Measurements from ENCODE around the gene CDHR3.
A peak's percentile ranks its signal among the peaks of the same experiment; 100 is the strongest.

The CDHR3 gene

DNA sequence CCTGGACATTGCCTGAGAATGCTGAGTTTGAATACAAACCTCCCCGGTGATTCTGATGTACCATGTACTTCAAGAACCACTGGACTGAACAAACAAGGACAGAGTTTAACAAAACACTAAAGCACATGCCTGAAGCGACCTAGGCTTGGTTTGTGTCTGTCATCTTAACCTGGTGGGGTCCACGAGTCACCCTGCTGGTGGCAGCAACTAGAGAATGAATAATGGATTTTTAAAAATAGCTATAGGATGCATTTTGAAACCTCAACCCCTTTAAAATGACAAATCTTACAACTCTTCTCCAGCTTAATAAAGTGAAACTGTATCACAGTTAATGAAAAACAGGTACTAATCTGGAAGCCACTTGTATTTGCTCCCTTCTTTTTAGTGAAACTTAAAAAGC, 25.2 kb downstream of the CDHR3 start:
- no peak overlapping the region for H3K4me3 ChIP-seq (ENCODE audit: low read length)
- H2AK5ac ChIP-seq (ENCODE audit: low read length) = no peak overlapping the region
- no peak overlapping the region for H3K9ac ChIP-seq (ENCODE audit: low read length)
- H4K5ac ChIP-seq (ENCODE audit: low read length) = no peak overlapping the region
- no peaks in the 10 kb centered on the region for H3K36me3 ChIP-seq (ENCODE audit: control insufficient read depth, insufficient read depth, low read length)
- no CpG with 5 or more reads among the region's 3 CpGs for WGBS (ENCODE audit: extremely low coverage, insufficient coverage, low lambda C conversion rate)
- H3K56ac ChIP-seq (ENCODE audit: low read length) = no peak overlapping the region
- H3K79me2 ChIP-seq (ENCODE audit: control insufficient read depth, insufficient read depth, low read length) = no peaks in the 10 kb centered on the region
- H3K18ac ChIP-seq (ENCODE audit: low read length) = no peak overlapping the region
- no peak overlapping the region for H3K27ac ChIP-seq (ENCODE audit: low read depth, low read length)
- no peak overlapping the region for H3K4ac ChIP-seq (ENCODE audit: low read depth, low read length)
- no peak overlapping the region for H2BK15ac ChIP-seq (replicated peaks; ENCODE audit: low read depth)
- H2BK5ac ChIP-seq (ENCODE audit: low read length) = no peak overlapping the region
- H3K27me3 ChIP-seq (ENCODE audit: insufficient read depth, low read length, poor library complexity) = no peaks in the 10 kb centered on the region
- no peak overlapping the region for H4K8ac ChIP-seq (ENCODE audit: low read depth, low read length)
- H3K4me2 ChIP-seq (ENCODE audit: low read length) = no peak overlapping the region
- DNase-seq = no peak
- no peak overlapping the region for H3K23ac ChIP-seq (ENCODE audit: low read length)
- H2BK120ac ChIP-seq (ENCODE audit: low read depth, low read length) = no peak overlapping the region
- no peaks in the 10 kb centered on the region for H3K79me1 ChIP-seq (ENCODE audit: low read length)
- peaks cover 4% of the 10 kb centered on the region for H3K4me1 ChIP-seq (ENCODE audit: control insufficient read depth, low read depth, low read length)

DNA sequence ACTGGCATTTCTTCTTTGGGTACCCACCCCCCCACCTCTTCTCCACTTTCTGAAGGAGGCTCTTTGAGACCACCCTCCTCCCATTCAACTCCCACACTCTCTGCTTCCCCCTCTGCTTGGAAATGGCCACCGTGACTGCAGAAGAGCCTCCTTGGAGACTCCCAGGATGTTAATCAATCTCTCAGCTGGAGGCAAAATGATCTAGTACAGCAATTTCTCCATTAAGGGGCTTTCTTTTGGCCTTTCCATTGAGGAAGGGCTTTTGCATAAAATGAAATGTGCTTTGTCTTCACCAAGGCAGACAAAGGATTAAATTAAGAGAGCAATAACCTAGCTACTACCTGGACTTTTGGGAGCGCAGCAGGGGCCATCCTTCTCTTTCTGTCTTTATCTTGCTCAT, 26.1 kb downstream of the CDHR3 start:
- H3K9ac ChIP-seq (ENCODE audit: low read length) = no peak overlapping the region
- WGBS (ENCODE audit: extremely low coverage, insufficient coverage, low lambda C conversion rate) = no CpG with 5 or more reads among the region's 2 CpGs
- H3K4me2 ChIP-seq (ENCODE audit: low read length) = no peak overlapping the region
- no peak overlapping the region for H3K27ac ChIP-seq (ENCODE audit: low read depth, low read length)
- no peak overlapping the region for H3K4ac ChIP-seq (ENCODE audit: low read depth, low read length)
- no peak for DNase-seq
- H2BK5ac ChIP-seq (ENCODE audit: low read length) = no peak overlapping the region
- H2AK5ac ChIP-seq (ENCODE audit: low read length) = no peak overlapping the region
- H3K23ac ChIP-seq (ENCODE audit: low read length) = no peak overlapping the region
- no peak overlapping the region for H3K56ac ChIP-seq (ENCODE audit: low read length)
- H3K79me2 ChIP-seq (ENCODE audit: control insufficient read depth, insufficient read depth, low read length) = no peaks in the 10 kb centered on the region
- no peak overlapping the region for H3K18ac ChIP-seq (ENCODE audit: low read length)
- no peaks in the 10 kb centered on the region for H3K79me1 ChIP-seq (ENCODE audit: low read length)
- H2BK120ac ChIP-seq (ENCODE audit: low read depth, low read length) = no peak overlapping the region
- no peak overlapping the region for H3K4me3 ChIP-seq (ENCODE audit: low read length)
- H3K27me3 ChIP-seq (ENCODE audit: insufficient read depth, low read length, poor library complexity) = no peaks in the 10 kb centered on the region
- no peak overlapping the region for H4K5ac ChIP-seq (ENCODE audit: low read length)
- no peaks in the 10 kb centered on the region for H3K36me3 ChIP-seq (ENCODE audit: control insufficient read depth, insufficient read depth, low read length)
- peaks cover 4% of the 10 kb centered on the region for H3K4me1 ChIP-seq (ENCODE audit: control insufficient read depth, low read depth, low read length)
- no peak overlapping the region for H4K8ac ChIP-seq (ENCODE audit: low read depth, low read length)
- H2BK15ac ChIP-seq (replicated peaks; ENCODE audit: low read depth) = no peak overlapping the region

DNA sequence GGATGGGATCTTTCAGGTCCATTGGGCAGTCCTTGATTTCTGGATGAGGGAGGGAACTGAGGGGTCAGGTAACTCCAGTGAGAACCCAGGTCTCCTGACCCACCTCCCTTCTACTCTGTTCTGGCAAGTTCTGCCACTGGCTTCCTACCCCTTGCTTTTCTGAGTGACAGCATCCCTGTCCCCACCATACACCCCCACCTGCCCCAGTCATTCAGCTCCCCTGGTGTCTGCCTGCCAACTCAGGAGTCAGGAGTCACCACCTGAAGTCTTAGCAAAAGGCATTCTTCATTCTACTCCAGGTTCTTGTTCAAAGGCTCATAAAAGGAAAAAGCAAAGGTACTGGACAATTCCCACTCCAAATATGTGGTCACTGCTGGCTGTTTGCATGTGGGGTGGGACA, 26.6 kb downstream of the CDHR3 start:
- no peaks in the 10 kb centered on the region for H3K79me1 ChIP-seq (ENCODE audit: low read length)
- H3K18ac ChIP-seq (ENCODE audit: low read length) = no peak overlapping the region
- H3K9ac ChIP-seq (ENCODE audit: low read length) = no peak overlapping the region
- H3K27me3 ChIP-seq (ENCODE audit: insufficient read depth, low read length, poor library complexity) = no peaks in the 10 kb centered on the region
- H2BK5ac ChIP-seq (ENCODE audit: low read length) = no peak overlapping the region
- no peak overlapping the region for H4K8ac ChIP-seq (ENCODE audit: low read depth, low read length)
- no peak overlapping the region for H2BK15ac ChIP-seq (replicated peaks; ENCODE audit: low read depth)
- no peaks in the 10 kb centered on the region for H3K79me2 ChIP-seq (ENCODE audit: control insufficient read depth, insufficient read depth, low read length)
- no peak overlapping the region for H3K23ac ChIP-seq (ENCODE audit: low read length)
- no peak overlapping the region for H3K4ac ChIP-seq (ENCODE audit: low read depth, low read length)
- no peak overlapping the region for H2AK5ac ChIP-seq (ENCODE audit: low read length)
- no peak overlapping the region for H3K4me2 ChIP-seq (ENCODE audit: low read length)
- H4K5ac ChIP-seq (ENCODE audit: low read length) = no peak overlapping the region
- H2BK120ac ChIP-seq (ENCODE audit: low read depth, low read length) = no peak overlapping the region
- no peak for DNase-seq
- H3K4me3 ChIP-seq (ENCODE audit: low read length) = no peak overlapping the region
- H3K56ac ChIP-seq (ENCODE audit: low read length) = no peak overlapping the region
- H3K4me1 ChIP-seq (ENCODE audit: control insufficient read depth, low read depth, low read length) = peaks cover 4% of the 10 kb centered on the region
- H3K27ac ChIP-seq (ENCODE audit: low read depth, low read length) = no peak overlapping the region
- H3K36me3 ChIP-seq (ENCODE audit: control insufficient read depth, insufficient read depth, low read length) = no peaks in the 10 kb centered on the region

DNA sequence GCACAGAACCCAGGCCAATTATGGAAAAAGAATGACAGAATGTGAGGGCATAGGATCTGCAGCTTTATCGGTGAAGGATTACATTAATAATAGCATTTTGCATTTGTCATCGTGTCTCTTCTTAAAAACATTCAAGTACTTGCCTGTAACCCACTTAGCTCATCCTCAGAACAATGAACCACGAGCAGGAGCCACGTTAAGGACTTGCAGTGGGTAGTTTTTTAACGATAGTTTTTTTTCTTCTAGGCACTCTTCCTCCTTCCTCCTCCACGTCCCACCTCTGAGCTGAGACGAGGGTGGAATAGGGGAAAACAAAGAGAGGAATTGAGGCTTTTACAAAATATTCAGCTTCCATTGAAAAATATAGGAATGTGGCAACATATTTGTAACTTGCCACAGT, 27.1 kb downstream of the CDHR3 start:
- Histone ChIP-seq H3K9ac (ENCODE audit: low read length) (no peak overlapping the region), H3K36me3 (ENCODE audit: control insufficient read depth, insufficient read depth, low read length) (no peaks in the 10 kb centered on the region), H3K18ac (ENCODE audit: low read length) (no peak overlapping the region), H3K79me2 (ENCODE audit: control insufficient read depth, insufficient read depth, low read length) (no peaks in the 10 kb centered on the region), H2BK120ac (ENCODE audit: low read depth, low read length) (no peak overlapping the region), H4K5ac (ENCODE audit: low read length) (no peak overlapping the region), H3K4me1 (ENCODE audit: control insufficient read depth, low read depth, low read length) (peaks cover 4% of the 10 kb centered on the region), H3K4me3 (ENCODE audit: low read length) (no peak overlapping the region), H2AK5ac (ENCODE audit: low read length) (no peak overlapping the region), H3K56ac (ENCODE audit: low read length) (no peak overlapping the region), H3K79me1 (ENCODE audit: low read length) (no peaks in the 10 kb centered on the region), H3K27me3 (ENCODE audit: insufficient read depth, low read length, poor library complexity) (no peaks in the 10 kb centered on the region), H2BK5ac (ENCODE audit: low read length) (no peak overlapping the region), H3K4ac (ENCODE audit: low read depth, low read length) (no peak overlapping the region), H4K8ac (ENCODE audit: low read depth, low read length) (no peak overlapping the region), H3K23ac (ENCODE audit: low read length) (no peak overlapping the region), H2BK15ac (replicated peaks; ENCODE audit: low read depth) (no peak overlapping the region), H3K27ac (ENCODE audit: low read depth, low read length) (no peak overlapping the region), H3K4me2 (ENCODE audit: low read length) (no peak overlapping the region)
- no CpG with 5 or more reads among the region's 7 CpGs for WGBS (ENCODE audit: extremely low coverage, insufficient coverage, low lambda C conversion rate)
- no peak for DNase-seq

DNA sequence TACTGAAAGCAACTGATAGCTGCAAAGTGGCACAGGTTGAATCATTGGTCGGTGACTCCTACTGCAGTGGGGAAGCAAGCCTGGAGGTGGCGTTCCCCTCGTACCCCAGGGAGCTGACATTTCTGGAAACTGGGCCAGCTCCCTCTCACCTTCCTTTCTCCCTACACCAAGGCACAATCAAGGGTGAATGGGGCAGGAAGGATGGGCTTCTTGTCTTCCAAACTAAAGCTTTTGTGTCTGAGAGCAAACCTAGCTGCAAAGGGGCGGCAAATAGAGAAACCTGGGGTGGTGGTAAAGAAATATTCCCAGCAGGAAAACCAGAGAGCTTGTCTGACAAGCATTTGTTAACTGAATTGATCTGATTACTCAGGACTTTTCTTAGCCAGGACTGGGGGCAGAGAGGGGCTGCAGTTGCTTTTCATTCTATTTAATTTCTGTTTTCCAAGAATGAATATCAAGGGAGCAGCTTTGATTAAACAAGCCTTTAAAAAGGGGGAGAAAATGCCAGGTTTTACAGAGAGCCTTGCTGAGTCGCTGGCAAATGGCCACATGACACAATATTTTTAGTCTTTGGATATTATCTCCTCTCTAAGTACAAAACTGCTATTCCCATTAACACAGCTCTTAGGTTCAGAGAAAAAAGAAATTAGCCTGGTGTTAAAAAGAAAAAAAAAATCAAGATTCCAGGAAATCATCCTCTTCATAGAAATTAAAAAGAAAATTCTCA, 27.8 kb downstream of the CDHR3 start:
- no peaks in the 10 kb centered on the region for H3K36me3 ChIP-seq (ENCODE audit: control insufficient read depth, insufficient read depth, low read length)
- no peak overlapping the region for H2AK5ac ChIP-seq (ENCODE audit: low read length)
- no peak overlapping the region for H3K4me3 ChIP-seq (ENCODE audit: low read length)
- no peaks in the 10 kb centered on the region for H3K79me1 ChIP-seq (ENCODE audit: low read length)
- peaks cover 3% of the 10 kb centered on the region for H3K4me1 ChIP-seq (ENCODE audit: control insufficient read depth, low read depth, low read length)
- DNase-seq = peak; percentile 74
- H3K27me3 ChIP-seq (ENCODE audit: insufficient read depth, low read length, poor library complexity) = no peaks in the 10 kb centered on the region
- no CpG with 5 or more reads among the region's 5 CpGs for WGBS (ENCODE audit: extremely low coverage, insufficient coverage, low lambda C conversion rate)
- peak overlapping the region; percentile 20 for H3K9ac ChIP-seq (ENCODE audit: low read length)
- peak overlapping the region; percentile 31 for H3K18ac ChIP-seq (ENCODE audit: low read length)
- H3K27ac ChIP-seq (ENCODE audit: low read depth, low read length) = no peak overlapping the region
- peak overlapping the region; percentile 12 for H4K5ac ChIP-seq (ENCODE audit: low read length)
- H3K79me2 ChIP-seq (ENCODE audit: control insufficient read depth, insufficient read depth, low read length) = no peaks in the 10 kb centered on the region
- no peak overlapping the region for H2BK5ac ChIP-seq (ENCODE audit: low read length)
- H3K4me2 ChIP-seq (ENCODE audit: low read length) = no peak overlapping the region
- no peak overlapping the region for H3K23ac ChIP-seq (ENCODE audit: low read length)
- no peak overlapping the region for H3K4ac ChIP-seq (ENCODE audit: low read depth, low read length)
- no peak overlapping the region for H4K8ac ChIP-seq (ENCODE audit: low read depth, low read length)
- H2BK15ac ChIP-seq (replicated peaks; ENCODE audit: low read depth) = no peak overlapping the region
- no peak overlapping the region for H2BK120ac ChIP-seq (ENCODE audit: low read depth, low read length)
- H3K56ac ChIP-seq (ENCODE audit: low read length) = peak overlapping the region; percentile 68

DNA sequence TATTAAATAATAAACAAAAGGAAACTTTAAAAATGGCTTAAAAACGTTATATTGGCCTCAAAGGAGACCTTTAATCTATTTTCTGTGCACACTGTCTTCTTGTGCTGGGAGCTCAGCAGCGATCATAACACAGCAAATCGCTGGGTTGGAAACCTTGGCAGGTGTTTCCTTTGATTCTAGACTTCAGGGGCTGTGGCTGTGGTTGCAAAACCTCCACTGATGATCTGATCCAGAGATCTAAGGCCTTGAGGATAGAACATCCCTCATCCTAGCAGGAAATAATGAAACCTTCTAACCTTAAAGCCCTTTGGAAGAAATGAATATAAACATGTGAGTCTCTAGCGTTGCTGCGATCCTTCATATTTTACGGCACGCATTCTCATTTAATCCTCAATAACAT, 29.8 kb downstream of the CDHR3 start:
- no peak overlapping the region for H3K18ac ChIP-seq (ENCODE audit: low read length)
- no peak overlapping the region for H3K4me2 ChIP-seq (ENCODE audit: low read length)
- H4K8ac ChIP-seq (ENCODE audit: low read depth, low read length) = no peak overlapping the region
- H4K5ac ChIP-seq (ENCODE audit: low read length) = no peak overlapping the region
- H3K4me3 ChIP-seq (ENCODE audit: low read length) = no peak overlapping the region
- H3K79me1 ChIP-seq (ENCODE audit: low read length) = no peaks in the 10 kb centered on the region
- no peaks in the 10 kb centered on the region for H3K79me2 ChIP-seq (ENCODE audit: control insufficient read depth, insufficient read depth, low read length)
- DNase-seq = no peak
- H2BK120ac ChIP-seq (ENCODE audit: low read depth, low read length) = no peak overlapping the region
- WGBS (ENCODE audit: extremely low coverage, insufficient coverage, low lambda C conversion rate) = no CpG with 5 or more reads among the region's 7 CpGs
- no peak overlapping the region for H2BK15ac ChIP-seq (replicated peaks; ENCODE audit: low read depth)
- H3K27me3 ChIP-seq (ENCODE audit: insufficient read depth, low read length, poor library complexity) = no peaks in the 10 kb centered on the region
- no peak overlapping the region for H3K9ac ChIP-seq (ENCODE audit: low read length)
- no peak overlapping the region for H2AK5ac ChIP-seq (ENCODE audit: low read length)
- H3K4ac ChIP-seq (ENCODE audit: low read depth, low read length) = no peak overlapping the region
- no peak overlapping the region for H3K56ac ChIP-seq (ENCODE audit: low read length)
- H2BK5ac ChIP-seq (ENCODE audit: low read length) = no peak overlapping the region
- no peak overlapping the region for H3K23ac ChIP-seq (ENCODE audit: low read length)
- H3K27ac ChIP-seq (ENCODE audit: low read depth, low read length) = no peak overlapping the region
- no peaks in the 10 kb centered on the region for H3K4me1 ChIP-seq (ENCODE audit: control insufficient read depth, low read depth, low read length)
- H3K36me3 ChIP-seq (ENCODE audit: control insufficient read depth, insufficient read depth, low read length) = no peaks in the 10 kb centered on the region
